GM18861 (cell line): Measurements from ENCODE around the gene BPIFA1.

Experiments used
- ATAC-seq: cut with Tn5 transposase; IDR thresholded peaks from one replicate; pipeline ENCODE4 v1.9.1; 2021; ENCODE audit not compliant: unreplicated experiment

BPIFA1 gene

DNA sequence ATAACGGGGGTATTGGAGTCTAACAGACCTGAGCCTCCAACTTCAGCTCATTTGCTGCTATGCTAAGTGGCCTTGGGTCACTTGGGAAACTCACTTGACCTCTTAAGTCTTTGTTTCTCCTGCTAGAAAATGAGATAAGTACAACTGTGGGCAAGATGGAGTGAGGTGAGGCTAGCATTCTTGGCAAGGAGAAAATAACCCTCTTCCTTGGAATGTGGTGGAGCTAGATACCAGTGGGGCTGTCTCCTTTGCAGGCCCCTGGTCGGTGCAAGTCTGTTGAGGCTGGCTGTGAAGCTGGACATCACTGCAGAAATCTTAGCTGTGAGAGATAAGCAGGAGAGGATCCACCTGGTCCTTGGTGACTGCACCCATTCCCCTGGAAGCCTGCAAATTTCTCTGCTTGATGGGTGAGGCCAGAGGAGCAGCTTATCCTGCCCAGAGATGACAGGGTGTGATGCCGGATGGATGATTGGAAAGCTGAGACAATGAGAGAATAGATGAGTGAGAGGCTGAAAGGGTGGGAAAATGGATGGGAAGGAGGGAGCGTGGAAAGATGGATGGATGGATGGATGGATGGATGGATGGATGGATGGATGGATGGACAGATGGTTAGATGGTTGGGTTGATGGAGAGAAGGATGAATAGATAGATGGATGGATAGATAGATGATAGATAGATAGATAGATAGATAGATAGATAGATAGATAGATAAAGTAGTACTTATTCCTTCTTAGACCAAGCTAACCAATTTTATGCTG lies 4.4 kb downstream of the BPIFA1 start:
- no peak for ATAC-seq

DNA sequence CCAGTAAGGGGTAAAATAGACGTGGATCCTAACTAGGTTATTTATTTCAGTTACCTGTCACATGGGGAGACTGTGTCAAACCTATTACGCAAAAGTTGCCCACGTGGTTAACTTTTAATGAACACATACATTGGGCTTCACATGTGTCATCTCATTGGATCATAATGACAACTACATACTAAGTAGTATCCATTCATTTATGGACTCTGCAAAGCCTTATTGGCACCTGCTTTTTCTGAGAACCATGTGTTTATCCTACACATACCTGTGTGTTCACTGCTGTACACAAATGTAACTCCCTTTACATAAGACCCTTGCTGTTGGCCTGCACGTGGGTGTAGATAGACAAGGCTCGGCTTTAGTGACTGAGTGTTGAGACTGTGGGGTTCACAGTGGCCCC lies 5.1 kb downstream of the BPIFA1 start:
- no peak for ATAC-seq

DNA sequence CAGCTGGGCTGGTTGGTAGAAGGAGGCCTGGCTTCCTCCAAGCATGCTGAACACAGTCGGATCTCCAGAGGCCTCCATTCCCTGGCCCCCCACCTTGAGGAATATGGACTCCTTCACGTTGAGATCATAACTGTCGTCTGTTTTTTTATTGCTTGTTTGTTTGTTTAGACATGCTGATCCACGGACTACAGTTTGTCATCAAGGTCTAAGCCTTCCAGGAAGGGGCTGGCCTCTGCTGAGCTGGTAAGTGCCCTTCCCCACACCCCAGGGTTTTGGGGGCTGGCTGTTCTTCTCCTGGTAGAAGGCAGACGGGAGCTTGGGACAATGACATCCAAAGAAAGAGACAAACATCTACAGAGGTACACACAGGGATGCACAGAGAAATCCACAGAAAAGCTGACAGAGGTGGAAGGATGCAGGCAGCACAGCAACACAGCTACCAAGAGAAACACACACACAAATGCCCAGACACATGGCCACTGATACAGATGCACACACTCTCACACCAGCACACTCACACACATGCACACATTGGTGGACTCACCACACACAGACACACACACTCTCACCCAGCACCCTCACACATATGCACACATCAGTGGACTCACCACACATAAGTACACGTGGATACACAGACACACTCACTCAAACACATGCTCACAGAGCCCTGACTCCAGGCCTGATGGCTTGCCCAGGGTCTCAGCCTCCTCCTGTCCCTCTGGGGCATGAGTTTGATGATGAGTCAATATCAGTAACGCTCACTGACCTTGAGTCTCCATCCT lies 6.7 kb downstream of the BPIFA1 start:
- ATAC-seq: no peak

DNA sequence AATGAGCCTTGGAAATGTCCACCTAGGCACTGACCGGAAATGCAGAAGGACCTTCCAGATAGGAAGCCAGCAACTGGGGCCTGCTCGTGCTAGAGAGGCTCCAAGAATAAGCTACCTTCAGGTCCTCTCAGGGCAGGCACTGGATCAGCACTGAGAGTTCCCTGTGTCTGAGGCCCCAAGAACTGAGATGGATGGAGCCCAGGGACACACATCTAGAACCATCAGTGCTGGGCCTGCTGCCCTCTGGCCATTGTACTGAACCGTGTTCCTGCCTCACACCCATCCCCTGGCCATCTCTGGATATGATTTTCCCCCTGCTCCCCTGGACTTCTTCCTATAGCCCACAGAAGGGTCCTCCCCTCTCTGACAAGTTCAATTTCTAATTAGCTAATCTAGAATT lies 10.3 kb downstream of the BPIFA1 start:
- no peak for ATAC-seq

DNA sequence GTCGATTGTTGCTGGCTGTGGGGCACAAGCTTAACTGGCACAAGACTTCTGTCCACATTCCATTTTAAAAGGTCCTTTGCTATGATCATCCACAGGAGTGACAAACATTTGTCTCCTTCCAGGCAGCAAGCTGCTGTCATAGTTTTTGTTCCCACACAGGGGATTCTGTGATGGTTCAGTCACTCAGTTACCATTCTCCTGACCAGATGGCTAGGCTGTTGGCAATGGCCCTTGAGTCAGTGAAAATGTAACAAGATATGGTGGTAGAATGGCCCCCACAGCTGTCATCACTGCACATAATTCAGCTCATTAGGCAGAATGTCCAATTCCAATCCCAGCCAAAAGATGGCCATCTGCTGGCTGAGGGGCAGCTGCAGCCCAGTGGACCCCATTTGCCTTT lies 13.7 kb downstream of the BPIFA1 start:
- no peak for ATAC-seq

DNA sequence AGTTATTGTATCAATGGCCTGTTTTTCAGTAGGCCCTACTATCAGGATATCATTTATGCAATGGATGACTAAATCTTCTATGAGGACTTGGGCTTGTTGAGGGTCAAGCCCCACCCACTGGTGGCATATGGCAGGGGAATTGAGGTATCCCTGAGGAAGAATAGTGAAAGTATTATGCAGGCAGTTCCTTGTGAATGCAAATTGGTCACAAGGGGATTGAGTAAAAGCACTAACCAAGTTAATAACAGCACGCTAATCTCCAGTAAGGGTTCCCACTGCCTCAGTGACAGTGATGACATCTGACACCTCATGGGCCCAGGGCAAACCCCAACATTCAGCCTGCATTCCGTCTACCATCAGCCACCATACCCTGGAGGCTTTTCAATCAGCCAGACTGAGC lies 14.9 kb downstream of the BPIFA1 start:
- no peak for ATAC-seq

DNA sequence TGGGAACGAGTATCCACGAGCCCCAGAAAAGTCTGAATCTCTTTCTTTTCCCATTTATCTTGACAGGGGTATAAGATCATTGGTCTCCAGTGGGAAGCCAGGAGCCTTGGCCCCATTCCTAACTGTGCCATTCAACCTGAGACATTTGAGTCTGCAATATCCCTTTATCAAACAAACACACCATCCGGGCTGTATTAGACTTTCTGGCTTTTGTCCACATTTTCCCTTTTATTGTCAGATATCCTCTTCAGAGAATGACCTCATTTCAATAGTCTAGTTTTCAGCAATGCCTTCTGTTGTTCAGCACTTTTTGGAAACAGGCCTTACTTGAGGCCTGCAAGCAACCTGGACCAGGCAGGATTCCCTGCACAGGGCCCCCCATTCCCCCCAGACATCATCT lies 15.7 kb downstream of the BPIFA1 start:
- no peak for ATAC-seq

DNA sequence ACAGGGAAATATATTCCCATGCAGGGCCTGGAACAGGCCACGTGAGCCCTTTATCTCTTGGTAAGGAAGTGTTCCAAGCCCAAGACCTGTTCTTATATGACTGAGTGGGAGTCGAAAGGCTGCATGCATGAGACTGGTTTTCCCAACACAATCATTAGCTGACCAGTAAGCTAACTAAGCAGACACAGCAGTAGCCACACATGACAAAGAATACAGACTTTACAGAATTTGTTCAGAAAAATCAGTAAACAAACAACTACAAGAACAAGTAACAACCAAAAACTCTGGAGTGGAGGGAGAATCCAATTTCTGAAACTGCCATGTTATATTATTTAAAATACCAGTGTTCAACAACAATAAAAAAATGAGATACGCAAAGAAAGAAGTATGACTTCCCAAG lies 16.7 kb downstream of the BPIFA1 start:
- no peak for ATAC-seq

DNA sequence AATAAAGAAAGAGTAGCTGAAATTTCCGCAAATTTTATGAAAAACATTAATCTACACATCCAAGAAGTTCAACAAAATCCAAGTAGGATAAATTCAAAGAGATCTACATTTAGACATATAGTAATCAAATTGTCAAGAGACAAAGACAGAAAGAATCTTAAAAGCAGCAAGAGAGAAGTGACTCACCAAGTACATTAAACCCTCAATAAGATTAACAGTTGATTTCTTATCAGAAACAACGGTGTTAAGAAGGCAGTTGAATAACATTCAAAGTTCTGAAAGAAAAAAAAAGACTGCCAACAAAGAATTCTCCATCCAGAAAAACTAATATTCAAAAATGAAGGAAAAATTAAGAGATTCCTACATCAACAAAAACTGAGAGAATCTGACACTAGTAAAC lies 19.2 kb downstream of the BPIFA1 start:
- ATAC-seq: no peak

DNA sequence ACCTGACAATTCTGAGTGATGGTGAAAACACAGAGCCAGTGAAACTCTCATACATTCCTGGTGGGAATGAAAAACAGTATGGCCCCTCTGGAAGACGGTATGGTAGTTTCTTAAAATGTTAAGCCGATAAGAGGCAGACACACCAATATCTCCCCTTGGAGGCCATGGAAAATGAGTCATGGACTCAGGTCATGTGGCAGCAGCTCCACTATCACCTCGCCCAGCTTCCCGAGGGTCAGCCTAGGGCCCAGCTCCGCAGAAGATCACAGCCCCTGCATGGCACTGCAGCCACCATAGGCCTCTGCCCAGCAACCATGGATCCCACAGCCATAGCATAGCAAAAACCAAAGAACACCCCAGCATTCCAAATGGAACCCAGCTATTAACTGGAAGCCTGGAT lies 21.4 kb downstream of the BPIFA1 start:
- no peak for ATAC-seq

DNA sequence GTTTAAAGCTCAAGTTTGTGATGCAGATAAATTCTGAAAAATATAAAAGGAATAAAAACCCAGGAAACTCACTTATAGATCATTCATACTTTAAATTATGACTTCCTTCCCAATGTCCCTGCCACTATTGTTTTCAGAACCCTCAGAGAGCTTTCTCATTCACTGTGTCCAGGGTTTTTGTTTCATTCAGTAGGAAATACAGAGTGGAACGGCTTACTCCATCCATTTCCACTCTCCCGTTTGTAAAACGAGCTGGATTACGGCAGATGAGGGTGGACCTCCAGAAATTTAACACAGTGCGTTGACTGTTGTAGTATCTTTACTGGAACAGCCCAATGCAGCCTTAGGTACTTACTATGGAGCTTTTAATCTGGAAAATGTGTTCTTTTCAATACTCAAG lies 23.6 kb downstream of the BPIFA1 start:
- ATAC-seq: no peak

DNA sequence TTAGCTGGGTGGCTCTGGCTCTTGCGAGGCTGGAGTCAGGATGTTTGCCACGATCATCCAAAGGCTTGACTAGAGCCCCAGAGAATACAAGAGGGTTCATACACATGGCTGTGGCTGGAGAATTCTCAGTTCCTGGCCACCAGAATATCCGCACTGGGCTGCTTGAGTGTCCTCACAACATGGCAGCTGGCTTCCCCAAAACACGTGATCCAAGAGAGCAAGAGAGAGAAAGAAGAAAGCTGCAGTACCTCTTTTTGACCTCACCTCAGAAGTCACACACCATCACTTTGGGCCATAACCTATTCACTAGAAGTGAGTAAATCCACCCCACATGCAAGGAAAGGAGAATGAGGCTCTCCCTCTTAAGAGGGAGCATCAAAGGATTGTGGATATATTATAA lies 25.7 kb downstream of the BPIFA1 start:
- no peak for ATAC-seq

DNA sequence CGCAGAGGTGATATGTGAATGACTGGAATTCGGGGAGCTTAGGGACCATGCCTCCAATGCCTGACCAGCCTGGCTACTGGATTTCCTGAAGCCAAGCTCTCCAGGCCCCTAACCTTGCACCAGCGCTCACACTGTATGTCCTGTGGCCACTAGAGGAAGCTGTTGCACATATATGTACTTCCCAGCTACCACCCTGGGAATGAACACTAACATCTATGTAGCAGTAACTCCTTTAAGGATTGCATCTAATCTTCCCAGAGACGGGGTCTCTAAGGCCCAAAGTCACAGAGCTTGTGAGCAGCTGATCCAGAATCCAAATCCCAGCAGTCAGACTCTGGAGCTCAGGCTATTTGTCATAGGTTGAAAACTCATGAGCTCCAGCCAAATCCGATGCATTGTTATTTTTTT lies 26.9 kb downstream of the BPIFA1 start:
- ATAC-seq: no peak

DNA sequence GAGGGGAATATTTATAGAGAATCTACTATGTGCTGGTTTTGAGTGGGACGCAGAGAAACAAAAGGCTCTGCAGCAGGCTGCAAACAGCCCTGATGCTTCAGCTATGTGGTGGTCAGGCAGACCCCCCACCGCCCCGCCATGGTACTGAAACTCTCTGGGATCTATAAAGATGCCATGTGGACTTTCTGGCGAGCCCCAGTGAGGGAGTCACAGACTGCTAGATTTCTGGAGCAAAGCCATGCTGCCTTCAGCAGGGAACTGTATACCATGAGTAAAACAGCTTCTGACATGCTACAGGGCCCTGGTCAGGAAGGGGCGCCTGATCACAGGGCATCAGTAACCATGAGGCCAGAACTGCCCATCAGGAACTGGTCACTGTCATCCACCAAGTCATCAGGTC lies 28.0 kb downstream of the BPIFA1 start:
- no peak for ATAC-seq

DNA sequence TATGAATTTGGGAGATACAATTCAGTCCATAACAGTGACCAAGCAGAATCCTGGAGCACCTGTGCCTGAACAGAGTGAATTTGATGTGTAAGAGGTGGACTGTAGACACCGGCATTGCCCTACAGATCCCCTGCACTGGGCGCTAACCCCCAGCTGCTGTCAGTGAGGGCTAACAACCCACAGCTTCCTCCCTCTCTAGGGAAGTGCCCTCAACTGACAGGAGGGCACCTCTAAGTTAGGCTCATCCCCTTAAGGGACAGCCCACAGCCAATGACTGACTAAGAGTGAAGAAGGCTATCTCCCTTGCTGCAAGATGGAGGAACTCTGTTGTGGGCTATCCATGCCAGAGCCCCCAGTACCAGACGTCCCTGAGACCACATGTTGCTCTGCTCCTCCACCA lies 31.9 kb downstream of the BPIFA1 start:
- ATAC-seq: no peak

DNA sequence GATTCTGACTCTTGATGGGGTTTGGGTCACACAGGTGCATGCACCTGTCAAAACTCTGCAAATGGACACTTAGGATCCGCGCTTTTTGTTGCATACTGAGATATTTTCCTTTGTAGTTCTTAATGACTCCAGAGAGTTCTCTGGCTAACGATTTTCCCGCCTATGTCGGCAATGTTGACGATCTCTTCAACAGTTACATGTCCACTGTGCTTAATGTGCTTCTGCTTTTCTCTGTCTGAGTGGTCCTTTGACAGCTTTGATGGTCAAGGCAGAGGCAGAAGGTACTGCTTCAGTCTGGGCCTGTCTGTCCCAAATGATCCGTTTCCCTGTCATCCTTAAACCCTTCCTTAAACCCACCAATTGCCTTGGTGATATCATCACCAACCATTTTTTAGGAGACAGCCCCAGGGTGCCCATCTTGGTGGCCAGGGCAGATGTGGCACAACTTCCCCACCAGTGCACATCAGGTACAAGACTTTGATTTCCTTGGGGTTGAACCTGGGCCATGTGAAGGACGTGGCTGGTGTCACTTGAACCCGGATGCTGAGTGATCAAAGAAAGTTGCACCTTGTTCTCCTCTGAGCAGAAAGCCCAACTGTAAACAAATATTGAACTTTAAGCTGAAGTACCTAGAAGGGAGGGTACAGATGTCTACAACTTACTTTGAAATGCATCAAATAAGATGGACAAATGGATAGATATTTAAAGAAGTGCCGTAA lies 36.5 kb downstream of the BPIFA1 start:
- ATAC-seq: no peak

DNA sequence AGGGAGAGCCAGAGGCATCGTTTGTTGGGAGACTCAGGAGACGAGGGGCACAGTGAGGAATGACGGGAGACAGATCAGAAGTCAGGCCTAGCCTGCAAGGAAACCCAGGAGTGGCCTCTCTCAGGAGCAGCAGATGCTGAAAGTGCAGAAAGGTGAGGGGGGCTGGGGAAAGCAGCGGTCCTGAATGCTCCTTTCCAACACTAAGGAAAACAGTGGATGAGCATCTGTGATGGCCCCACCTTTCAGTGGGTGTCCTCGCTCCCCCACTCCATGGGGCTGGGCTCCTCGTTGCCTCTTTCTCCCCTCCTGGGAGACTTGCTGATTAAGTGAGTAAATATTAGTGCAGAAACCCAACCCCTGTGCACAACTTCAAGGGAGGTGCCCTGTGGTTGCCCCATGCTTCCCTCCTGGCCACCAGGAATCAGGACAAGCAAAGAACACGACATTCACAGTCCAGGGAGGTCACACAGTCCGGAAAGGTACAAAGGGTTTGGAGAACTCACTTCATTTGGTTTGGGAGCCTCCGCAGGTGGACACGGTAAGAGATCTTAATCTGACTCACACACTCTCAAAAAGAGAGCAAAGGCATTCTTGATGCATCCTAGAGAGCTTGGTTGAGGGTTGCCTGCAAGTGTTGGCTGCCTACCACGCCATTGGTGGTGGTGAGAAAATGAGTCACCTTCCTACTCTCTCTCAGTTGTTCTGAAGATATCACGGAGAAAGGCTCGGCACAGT lies 37.5 kb downstream of the BPIFA1 start:
- no peak for ATAC-seq

DNA sequence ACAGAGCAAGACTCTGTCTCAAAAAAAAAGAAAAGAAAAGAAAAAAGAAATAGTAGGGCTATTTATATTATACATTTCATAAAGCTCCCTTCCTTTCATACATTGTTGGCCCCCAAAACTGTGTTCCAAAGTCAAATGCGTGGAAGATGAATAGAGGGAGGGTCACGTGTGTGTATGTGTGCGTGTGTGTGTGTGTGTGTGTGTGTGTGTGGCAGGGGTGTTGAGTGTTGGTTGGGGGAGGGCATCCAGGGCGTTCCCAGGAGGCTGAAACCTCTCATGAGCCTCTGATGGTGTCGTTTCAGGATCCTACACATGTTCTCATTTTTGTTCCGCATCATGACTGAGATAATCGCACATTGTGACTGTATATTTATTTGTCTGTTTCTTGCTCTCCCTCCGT lies 39.4 kb downstream of the BPIFA1 start:
- ATAC-seq: no peak

DNA sequence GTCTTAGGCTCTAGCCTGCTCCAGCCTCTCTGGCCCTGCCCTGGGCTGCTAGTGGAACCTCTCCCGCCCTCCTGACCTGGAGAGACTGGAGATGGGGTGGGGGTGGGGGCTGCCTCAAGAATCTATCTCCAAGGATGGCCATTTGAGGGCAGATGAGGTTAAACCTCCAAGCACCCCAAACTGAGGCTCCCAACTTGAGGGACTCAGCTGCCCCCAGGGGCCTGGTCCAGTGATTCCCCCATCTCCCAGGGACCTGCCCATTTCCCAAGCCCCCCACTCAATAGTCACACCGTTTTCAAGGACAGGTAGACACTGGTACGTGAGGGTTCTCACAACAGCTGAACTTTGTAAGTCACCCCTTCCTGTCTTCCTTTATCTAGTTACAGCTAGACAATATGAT lies 40.1 kb downstream of the BPIFA1 start:
- ATAC-seq: no peak

DNA sequence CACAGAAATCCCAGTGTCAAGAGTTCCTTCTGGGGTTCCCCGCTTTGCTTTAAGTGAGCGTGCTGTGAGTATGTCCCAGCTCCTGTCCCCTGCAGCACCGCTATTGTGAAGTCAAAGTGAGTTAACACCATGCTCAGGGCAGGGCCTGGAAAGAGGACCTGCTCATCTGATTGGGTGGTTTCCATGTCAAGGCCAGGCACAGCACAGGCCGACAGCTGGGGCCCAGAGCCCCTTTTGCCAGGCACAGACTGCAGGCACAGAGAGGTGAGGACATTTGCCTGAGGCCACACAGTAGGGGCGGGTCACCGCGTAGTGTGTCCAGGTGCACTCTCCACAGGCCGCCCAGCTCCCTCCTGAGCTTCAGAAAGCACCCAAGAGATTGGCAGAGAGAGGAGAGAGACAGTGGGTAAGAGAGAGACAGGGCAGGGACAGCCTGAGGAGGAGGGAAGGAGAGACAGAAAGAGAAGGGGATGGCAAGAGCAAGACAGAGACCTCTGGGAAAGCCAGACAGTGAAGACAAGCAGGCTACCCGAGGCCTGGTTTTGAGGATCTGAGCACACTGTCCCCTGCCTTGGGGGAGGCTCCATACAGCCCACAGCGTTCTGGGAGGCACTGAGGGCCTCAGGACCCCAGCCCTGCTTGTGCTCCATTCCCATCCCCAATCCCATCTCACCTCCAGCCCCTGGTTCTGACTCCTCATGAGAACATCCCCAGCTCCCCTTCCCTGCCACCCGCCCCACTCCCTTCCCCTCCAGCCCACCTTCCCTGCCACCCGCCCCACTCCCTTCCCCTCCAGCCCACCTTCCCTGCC lies 40.7 kb downstream of the BPIFA1 start:
- no peak for ATAC-seq
